Spleen (tissue), 11 donors: ENCODE data around the gene CCDC82. TPM values are rescaled to one million over a fixed set of nuclear protein-coding genes. Genes with fewer than 3 reads are reported as not detected.

Experiments
- DNase-seq: peaks from one replicate; pipeline ENCODE4 v3.0.0-alpha.2; 2020
- H3K27ac ChIP-seq, 8 donors: fragments of 200-600 bp; sonication (generic) in 7 of 8; 1 replicate in 4 of 8; 2 replicates in 4 of 8; pipeline versions ENCODE4 v1.5.0 to v1.8.0; 2016 to 2021; ENCODE audit warnings: inconsistent platforms in 4 of 8, mild to moderate bottlenecking in 4 of 8, moderate library complexity in 1 of 8
- H3K27me3 ChIP-seq, 7 donors: fragments of 200-600 bp; sonication (generic) in 6 of 7; replicated peaks in 1 of 7; 1 replicate in 4 of 7; 2 replicates in 3 of 7; pipeline versions ENCODE4 v1.5.0 to v1.8.0; 2016 to 2021; ENCODE audit warnings: inconsistent platforms in 3 of 7, mild to moderate bottlenecking in 1 of 7
- H3K36me3 ChIP-seq, 6 donors: fragments of 200-600 bp; sonication (generic) in 5 of 6; 1 replicate in 4 of 6; 2 replicates in 2 of 6; pipeline versions ENCODE4 v1.5.0 to v1.8.0; 2016 to 2021; ENCODE audit warnings: inconsistent platforms in 2 of 6
- H3K4me1 ChIP-seq, 6 donors: fragments of 200-600 bp; sonication (generic) in 5 of 6; 1 replicate in 3 of 6; 2 replicates in 3 of 6; pipeline versions ENCODE4 v1.5.0 to v1.8.0; 2016 to 2021; ENCODE audit warnings: inconsistent platforms in 3 of 6
- H3K4me3 ChIP-seq, 8 donors: fragments of 200-600 bp; sonication (generic) in 7 of 8; 1 replicate in 4 of 8; 2 replicates in 4 of 8; pipeline versions ENCODE4 v1.5.0 to v1.8.0; 2016 to 2021; ENCODE audit warnings: inconsistent platforms in 4 of 8, mild to moderate bottlenecking in 4 of 8, moderate library complexity in 2 of 8
- H3K9me3 ChIP-seq, 8 donors: fragments of 200-600 bp; sonication (generic) in 7 of 8; 1 replicate in 4 of 8; 2 replicates in 4 of 8; pipeline versions ENCODE4 v1.5.0 to v1.8.0; 2016 to 2021; ENCODE audit warnings: inconsistent platforms in 4 of 8
- POLR2A ChIP-seq, 3 donors: fragments of 450-650 bp; IDR thresholded peaks; one replicate each; pipeline ENCODE4 v1.5.1; 2017; ENCODE audit warnings: antibody characterized with exemption in 3 of 3, mild to moderate bottlenecking in 1 of 3
- POLR2AphosphoS5 ChIP-seq, 3 donors: sonication (generic); formaldehyde crosslinking; IDR thresholded peaks; one replicate each; pipeline ENCODE4 v1.5.1; 2017; ENCODE audit warnings: antibody characterized with exemption in 3 of 3
- WGBS, 5 donors: extraction: QIAGEN DNeasy Blood & Tissue Kit in 3 of 5; methylation state at CpG; one replicate each; pipeline versions ENCODE4 v1.1.5 to v1.1.7; 2013 to 2018; 5-methylcytosine and 5-hydroxymethylcytosine counted together
- intact Hi-C: fragments of 100-400 bp; cut with DNase I; formaldehyde crosslinking; loops from one replicate; pipeline ENCODE4 v1.15.0; 2023; ENCODE audit warnings: low total_unique reads
- polyA plus RNA-seq, 3 donors: library from polyadenylated mRNA; stranded (reverse); fragments of 200-250 nt; gene quantifications; one replicate each; pipeline ENCODE4 v1.2.1, GENCODE V29; 2013
- total RNA-seq, 7 donors: library from RNA; depleted of rRNA in 3 of 7; stranded (reverse); fragments of >200 nt in 3 of 7; fragmentation: NEBNext Ultra II Directional in 4 of 7; extraction: Animal tissue kit (Norgen Biotek cat#: 25700) in 4 of 7; gene quantifications; one replicate each; pipeline versions ENCODE4 v1.1.0 to v1.2.1, GENCODE V29; 2016 to 2021
- TF ChIP-seq, protein P1 (sequence below), 11 experiments: fragments of 200-600 bp in 7 of 11; fragments of 450-650 bp in 4 of 11; sonication (generic) in 4 of 11; IDR thresholded peaks in 8 of 11; conservative IDR thresholded peaks in 3 of 11; 1 replicate in 7 of 11; 2 replicates in 4 of 11; pipeline versions ENCODE4 v1.4.0 to v1.8.0; 2016 to 2021; ENCODE audit warnings: antibody characterized with exemption in 11 of 11, inconsistent platforms in 4 of 11, mild to moderate bottlenecking in 1 of 11
- donor health status: healthy with polysubstance abuse.
- donor health status: DM: no; HTN: no; CAD: no; lungs with moderate emphysema.
- donor health status: DM: no; HTN: no; CAD: no.
- donor health status: Bipolar disorder and iron deficiency.
- donor health status: healthy.
- donor health status: DM: no; HTN: no; CAD: no.
- donor health status: DM: yes; HTN: yes; CAD: no.

CCDC82 gene
- total and polyA plus RNA-seq, 10 donors, result 21.4 to 59.8 (median 37.6) TPM

DNA sequence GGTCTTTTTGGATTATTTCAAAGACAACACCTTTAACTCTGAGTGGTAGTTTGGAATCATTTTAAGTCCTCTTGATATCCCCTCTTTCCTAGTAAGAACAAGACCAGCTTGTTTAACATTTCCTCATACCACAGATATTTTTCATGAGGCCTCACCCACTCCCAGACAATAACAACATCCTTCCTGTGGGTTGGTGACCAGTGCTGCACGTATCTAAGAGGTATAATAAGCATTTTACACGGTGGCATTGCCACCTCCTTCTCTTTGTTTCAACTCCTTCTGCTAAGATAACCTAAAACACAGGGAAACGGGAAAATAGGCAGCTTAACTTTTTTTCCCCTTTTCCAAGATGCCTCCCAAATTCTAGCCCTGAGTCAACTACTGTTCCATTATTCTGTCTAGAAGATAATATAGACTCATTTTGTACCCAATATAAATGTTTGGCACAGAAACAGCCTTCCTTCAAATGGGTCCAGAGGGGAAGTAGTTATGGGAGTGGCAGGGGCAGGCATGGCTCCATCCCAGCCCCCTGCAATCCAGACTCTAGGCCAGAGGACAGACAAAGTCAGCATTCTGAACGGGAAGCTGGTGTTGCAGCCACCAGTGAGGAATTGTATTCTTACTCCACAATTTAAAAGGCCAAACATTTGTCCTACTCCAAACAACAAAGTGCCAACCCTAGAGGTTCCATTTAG lies 75.2 kb downstream of the CCDC82 start:
- Histone ChIP-seq H3K27ac (peak overlapping the region; percentile 19 to 75 (median 58)), H3K4me1 (peaks cover 24 to 81% (median 45%) of the 10 kb centered on the region in 6 donors)

GRCh38 chr11:96313163-96313562 lies 76.5 kb downstream of the CCDC82 start:
- Histone ChIP-seq H3K4me3 (no peak overlapping the region), H3K36me3 (peaks cover 0 to 11% (median 0%) of the 10 kb centered on the region in 6 donors), H3K27me3 (no peaks in the 10 kb centered on the region), H3K9me3 (no peaks in the 10 kb centered on the region), H3K27ac (no peak overlapping the region), H3K4me1 (peaks cover 24 to 81% (median 45%) of the 10 kb centered on the region in 6 donors)
- no peak for DNase-seq
- WGBS, 5 donors, result 61 to 84% (median 81%) methylated on average over 6 of the region's 6 CpGs
- TF ChIP-seq POLR2A (IDR thresholded peaks at IDR 0.05) (no peak), POLR2AphosphoS5 (IDR thresholded peaks at IDR 0.05) (no peak)
- TF ChIP-seq, protein P1, sequence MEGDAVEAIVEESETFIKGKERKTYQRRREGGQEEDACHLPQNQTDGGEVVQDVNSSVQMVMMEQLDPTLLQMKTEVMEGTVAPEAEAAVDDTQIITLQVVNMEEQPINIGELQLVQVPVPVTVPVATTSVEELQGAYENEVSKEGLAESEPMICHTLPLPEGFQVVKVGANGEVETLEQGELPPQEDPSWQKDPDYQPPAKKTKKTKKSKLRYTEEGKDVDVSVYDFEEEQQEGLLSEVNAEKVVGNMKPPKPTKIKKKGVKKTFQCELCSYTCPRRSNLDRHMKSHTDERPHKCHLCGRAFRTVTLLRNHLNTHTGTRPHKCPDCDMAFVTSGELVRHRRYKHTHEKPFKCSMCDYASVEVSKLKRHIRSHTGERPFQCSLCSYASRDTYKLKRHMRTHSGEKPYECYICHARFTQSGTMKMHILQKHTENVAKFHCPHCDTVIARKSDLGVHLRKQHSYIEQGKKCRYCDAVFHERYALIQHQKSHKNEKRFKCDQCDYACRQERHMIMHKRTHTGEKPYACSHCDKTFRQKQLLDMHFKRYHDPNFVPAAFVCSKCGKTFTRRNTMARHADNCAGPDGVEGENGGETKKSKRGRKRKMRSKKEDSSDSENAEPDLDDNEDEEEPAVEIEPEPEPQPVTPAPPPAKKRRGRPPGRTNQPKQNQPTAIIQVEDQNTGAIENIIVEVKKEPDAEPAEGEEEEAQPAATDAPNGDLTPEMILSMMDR (IDR thresholded peaks at IDR 0.05 in 8 of 11, conservative IDR thresholded peaks at IDR 0.05 in 3 of 11), result no peak
- intact Hi-C loops, result no loop called here

More for the DNA sequence above, 75.2 kb downstream of the CCDC82 start:
- WGBS, 5 donors, result 19 to 29% (median 19%) methylated on average over 4 of the region's 4 CpGs
- DNase-seq, result no peak
- Histone ChIP-seq H3K27me3 (no peaks in the 10 kb centered on the region), H3K36me3 (peaks cover 0 to 11% (median 0%) of the 10 kb centered on the region in 6 donors), H3K4me3 (no peak overlapping the region), H3K9me3 (no peaks in the 10 kb centered on the region)
- intact Hi-C loops, result no loop called here
- TF ChIP-seq POLR2AphosphoS5 (IDR thresholded peaks at IDR 0.05), result peak in 1 of 3 donors; percentile 13
- TF ChIP-seq POLR2A (IDR thresholded peaks at IDR 0.05), result no peak

- TF ChIP-seq POLR2AphosphoS5 (IDR thresholded peaks at IDR 0.05) (no peak), POLR2A (IDR thresholded peaks at IDR 0.05) (no peak)
- TF ChIP-seq, protein P1 (IDR thresholded peaks at IDR 0.05 in 8 of 11, conservative IDR thresholded peaks at IDR 0.05 in 3 of 11), result no peak
- Histone ChIP-seq H3K4me1 (peaks cover 19 to 84% (median 50%) of the 10 kb centered on the region in 6 donors), H3K4me3 (no peak overlapping the region), H3K27ac (peak overlapping the region in 1 of 8 donors; percentile 16), H3K27me3 (no peaks in the 10 kb centered on the region), H3K36me3 (peaks cover 0 to 6% (median 0%) of the 10 kb centered on the region in 6 donors), H3K9me3 (no peaks in the 10 kb centered on the region)
- DNase-seq, result no peak
- intact Hi-C loops, result no loop called here
- WGBS, 5 donors, result 80 to 96% (median 88%) methylated on average over 2 of the region's 2 CpGs
Observed at GRCh38 chr11:96311120-96311568, 78.6 kb downstream of the CCDC82 start.

- no peak overlapping the region for H3K27ac ChIP-seq
- H3K4me1 ChIP-seq, result peaks cover 20 to 84% (median 55%) of the 10 kb centered on the region in 6 donors
- H3K4me3 ChIP-seq, result no peak overlapping the region
- DNase-seq, result no peak
- intact Hi-C loops, result no loop called here
- H3K27me3 ChIP-seq, result no peaks in the 10 kb centered on the region
- no peaks in the 10 kb centered on the region for H3K9me3 ChIP-seq
- WGBS, 5 donors, result 81 to 85% (median 85%) methylated on average over 1 of the region's 1 CpG
- peaks cover 0 to 6% (median 0%) of the 10 kb centered on the region in 6 donors for H3K36me3 ChIP-seq
- TF ChIP-seq POLR2AphosphoS5 (IDR thresholded peaks at IDR 0.05) (no peak), POLR2A (IDR thresholded peaks at IDR 0.05) (no peak)
- TF ChIP-seq, protein P1 (IDR thresholded peaks at IDR 0.05 in 8 of 11, conservative IDR thresholded peaks at IDR 0.05 in 3 of 11), result no peak
Observed at GRCh38 chr11:96310236-96310635, 79.5 kb downstream of the CCDC82 start.
